Spinal cord (tissue), 10 donors: ENCODE results near the gene AGR3. TPM values are rescaled to one million over a fixed set of nuclear protein-coding genes. Genes with fewer than 3 reads are reported as not detected.

ENCODE experiments used
- DNase-seq, 6 donors: peaks; one replicate each; pipeline versions ENCODE4 v3.0.0 to v3.0.0-alpha.2; 2013 to 2015; ENCODE audit warnings: low spot score in 6 of 6, low read depth in 4 of 6
- H3K27ac ChIP-seq: one replicate; pipeline ENCODE4 v1.5.1; 2013; ENCODE audit warnings: low read depth, low read length, control low read depth
- H3K27me3 ChIP-seq: one replicate; pipeline ENCODE4 v1.6.1; 2013; ENCODE audit warnings: low read length; ENCODE audit not compliant: control insufficient read depth, insufficient read depth
- H3K36me3 ChIP-seq: one replicate; pipeline ENCODE4 v1.6.1; 2013; ENCODE audit warnings: low read length; ENCODE audit not compliant: control insufficient read depth, insufficient read depth
- H3K4me1 ChIP-seq: one replicate; pipeline ENCODE4 v1.6.1; 2013; ENCODE audit warnings: low read length; ENCODE audit not compliant: control insufficient read depth, insufficient read depth
- H3K4me3 ChIP-seq: one replicate; pipeline ENCODE4 v1.5.1; 2013; ENCODE audit warnings: low read depth, low read length, control low read depth
- H3K9me3 ChIP-seq: one replicate; pipeline ENCODE4 v1.6.1; 2013; ENCODE audit warnings: low read length; ENCODE audit not compliant: control insufficient read depth, insufficient read depth
- WGBS: methylation state at CpG from one replicate; pipeline ENCODE4 v1.1.5; 2013; ENCODE audit warnings: missing lambda C conversion rate; ENCODE audit not compliant: insufficient coverage; 5-methylcytosine and 5-hydroxymethylcytosine counted together
- polyA plus RNA-seq, 2 donors: library from polyadenylated mRNA; unstranded; fragments of 120-200 nt; gene quantifications; one replicate each; pipeline ENCODE4 v1.2.1, GENCODE V29; 2013; ENCODE audit not compliant: insufficient read length in 2 of 2
- total RNA-seq, 2 donors: library from RNA; depleted of rRNA in 1 of 2; stranded (reverse); fragments of 120-200 nt in 1 of 2; fragments of >200 nt in 1 of 2; gene quantifications; one replicate each; pipeline versions ENCODE4 v1.2.3 to v1.2.4, GENCODE V29; 2013 to 2014
- donor health status: healthy.

The AGR3 gene
- total and polyA plus RNA-seq, 4 donors: 1.4 to 1.6 (median 1.5) TPM; not detected in 1

- WGBS: no CpG with 5 or more reads among the region's 1 CpG
- no peak for DNase-seq
- Histone ChIP-seq H3K4me3 (no peak overlapping the region), H3K4me1 (no peaks in the 10 kb centered on the region), H3K9me3 (no peaks in the 10 kb centered on the region), H3K27ac (no peak overlapping the region), H3K27me3 (no peaks in the 10 kb centered on the region), H3K36me3 (no peaks in the 10 kb centered on the region)
Observed at GRCh38 chr7:16817536-16817935, 64.2 kb downstream of the AGR3 start.

- Histone ChIP-seq H3K4me1 (no peaks in the 10 kb centered on the region), H3K27me3 (no peaks in the 10 kb centered on the region), H3K9me3 (no peaks in the 10 kb centered on the region), H3K36me3 (no peaks in the 10 kb centered on the region), H3K27ac (no peak overlapping the region), H3K4me3 (no peak overlapping the region)
- 64% methylated on average over 2 of the region's 2 CpGs for WGBS
- peak in 1 of 6 donors; percentile 21 for DNase-seq
Observed at GRCh38 chr7:16816824-16817223, 65.0 kb downstream of the AGR3 start.

GRCh38 chr7:16815001-16815400 is 66.8 kb downstream of the AGR3 start:
- no peaks in the 10 kb centered on the region for H3K4me1 ChIP-seq
- WGBS: 100% methylated on average over 2 of the region's 2 CpGs

GRCh38 chr7:16813232-16813616 is 68.6 kb downstream of the AGR3 start:
- Histone ChIP-seq H3K9me3 (no peaks in the 10 kb centered on the region), H3K27me3 (no peaks in the 10 kb centered on the region), H3K27ac (no peak overlapping the region), H3K4me1 (no peaks in the 10 kb centered on the region), H3K36me3 (no peaks in the 10 kb centered on the region), H3K4me3 (no peak overlapping the region)
- 83% methylated on average over 1 of the region's 3 CpGs for WGBS
- DNase-seq: peak in 2 of 6 donors; percentile 28 to 41

More at GRCh38 chr7:16815001-16815400, 66.8 kb downstream of the AGR3 start:
- H3K27ac ChIP-seq: no peak overlapping the region
- H3K4me3 ChIP-seq: no peak overlapping the region
- no peaks in the 10 kb centered on the region for H3K9me3 ChIP-seq
- H3K36me3 ChIP-seq: no peaks in the 10 kb centered on the region
- no peaks in the 10 kb centered on the region for H3K27me3 ChIP-seq
- DNase-seq: no peak

GRCh38 chr7:16812542-16813231 is 69.1 kb downstream of the AGR3 start:
- Histone ChIP-seq H3K27me3 (no peaks in the 10 kb centered on the region), H3K36me3 (no peaks in the 10 kb centered on the region), H3K4me3 (no peak overlapping the region), H3K9me3 (no peaks in the 10 kb centered on the region), H3K4me1 (no peaks in the 10 kb centered on the region), H3K27ac (no peak overlapping the region)
- DNase-seq: no peak
- WGBS: 100% methylated on average over 1 of the region's 4 CpGs

- Histone ChIP-seq H3K27me3 (no peaks in the 10 kb centered on the region), H3K9me3 (no peaks in the 10 kb centered on the region), H3K36me3 (no peaks in the 10 kb centered on the region), H3K27ac (no peak overlapping the region), H3K4me3 (no peak overlapping the region), H3K4me1 (no peaks in the 10 kb centered on the region)
- no CpG with 5 or more reads among the region's 2 CpGs for WGBS
- no peak for DNase-seq
Observed at GRCh38 chr7:16811551-16811950, 70.2 kb downstream of the AGR3 start.

GRCh38 chr7:16810573-16810972 is 71.2 kb downstream of the AGR3 start:
- H3K27me3 ChIP-seq: no peaks in the 10 kb centered on the region
- H3K4me1 ChIP-seq: no peaks in the 10 kb centered on the region
- no peaks in the 10 kb centered on the region for H3K9me3 ChIP-seq
- no peak overlapping the region for H3K4me3 ChIP-seq
- no peaks in the 10 kb centered on the region for H3K36me3 ChIP-seq
- H3K27ac ChIP-seq: no peak overlapping the region
- no peak for DNase-seq
- 52% methylated on average over 4 of the region's 5 CpGs for WGBS

GRCh38 chr7:16810112-16810511 is 71.7 kb downstream of the AGR3 start:
- Histone ChIP-seq H3K9me3 (no peaks in the 10 kb centered on the region), H3K4me3 (no peak overlapping the region), H3K4me1 (no peaks in the 10 kb centered on the region), H3K36me3 (no peaks in the 10 kb centered on the region), H3K27me3 (no peaks in the 10 kb centered on the region), H3K27ac (no peak overlapping the region)
- no peak for DNase-seq
- 38% methylated on average over 1 of the region's 2 CpGs for WGBS
